Smooth muscle cell (in vitro differentiated cells): ENCODE data around the gene NSMF. TPM values are rescaled to one million over a fixed set of nuclear protein-coding genes. Genes with fewer than 3 reads are reported as not detected.

Experiments used
- DNase-seq: peaks from one replicate; lab custom pipeline; 2025; ENCODE audit not compliant: unreplicated experiment; lab: John Stamatoyannopoulos, UW
- H2AFZ ChIP-seq: fragments of 200-600 bp; sonication (generic); 2 replicates; pipeline ENCODE4 v1.6.0; 2016; ENCODE audit warnings: antibody characterized with exemption, low read depth, mild to moderate bottlenecking
- H3F3A ChIP-seq: fragments of 200-600 bp; sonication (generic); 2 replicates; pipeline ENCODE4 v1.6.0; 2017; ENCODE audit warnings: antibody characterized with exemption, low read depth
- H3K27ac ChIP-seq: fragments of 200-600 bp; sonication (generic); 2 replicates; pipeline ENCODE4 v1.5.1; 2016; ENCODE audit warnings: low read depth, mild to moderate bottlenecking
- H3K27me3 ChIP-seq: fragments of 200-600 bp; sonication (generic); 2 replicates; pipeline ENCODE4 v1.6.1; 2016; ENCODE audit warnings: low read depth, mild to moderate bottlenecking
- H3K36me3 ChIP-seq: fragments of 200-600 bp; sonication (generic); 2 replicates; pipeline ENCODE4 v1.5.1; 2016; ENCODE audit warnings: low read depth
- H3K4me1 ChIP-seq: fragments of 200-600 bp; sonication (generic); 2 replicates; pipeline ENCODE4 v1.5.1; 2016; ENCODE audit warnings: low read depth
- H3K4me2 ChIP-seq: fragments of 200-600 bp; sonication (generic); 2 replicates; pipeline ENCODE4 v1.6.0; 2016; ENCODE audit warnings: mild to moderate bottlenecking
- H3K4me3 ChIP-seq: fragments of 200-600 bp; sonication (generic); 2 replicates; pipeline ENCODE4 v1.5.1; 2016; ENCODE audit warnings: mild to moderate bottlenecking
- H3K79me2 ChIP-seq: fragments of 200-600 bp; sonication (generic); 2 replicates; pipeline ENCODE4 v1.6.0; 2016; ENCODE audit warnings: low read depth, mild to moderate bottlenecking
- H3K9ac ChIP-seq: fragments of 200-600 bp; sonication (generic); 2 replicates; pipeline ENCODE4 v1.6.0; 2016; ENCODE audit warnings: low read depth
- H3K9me3 ChIP-seq: fragments of 200-600 bp; sonication (generic); replicated peaks from 2 replicates; pipeline ENCODE4 v1.5.1; 2016; ENCODE audit warnings: low read depth
- H4K20me1 ChIP-seq: fragments of 200-600 bp; sonication (generic); 2 replicates; pipeline ENCODE4 v1.6.0; 2016; ENCODE audit warnings: low read depth
- WGBS: methylation state at CpG from one replicate; pipeline ENCODE4 v1.1.7; 2016; ENCODE audit warnings: low lambda C conversion rate; 5-methylcytosine and 5-hydroxymethylcytosine counted together
- polyA plus RNA-seq: library from polyadenylated mRNA; unstranded; fragments of >200 nt; fragmentation: Nextera tagmentation; extraction: Ambion mirVana; gene quantifications from 2 replicates; pipeline ENCODE4 v1.2.1, GENCODE V29; 2016
- total RNA-seq: library from RNA; depleted of rRNA; stranded (reverse); fragments of >200 nt; gene quantifications from 2 replicates; pipeline ENCODE4 v1.2.3, GENCODE V29; 2014
- TF ChIP-seq, protein P1 (sequence below): fragments of 200-600 bp; sonication (generic); IDR thresholded peaks from 2 replicates; pipeline ENCODE4 v1.5.1; 2017; ENCODE audit warnings: borderline replicate concordance, mild to moderate bottlenecking, antibody characterized with exemption; ENCODE audit not compliant: insufficient read depth, poor library complexity, severe bottlenecking

Gene NSMF
- total and polyA plus RNA-seq, 2 experiments from 2014 or later = 30.9 to 55.9 TPM

DNA sequence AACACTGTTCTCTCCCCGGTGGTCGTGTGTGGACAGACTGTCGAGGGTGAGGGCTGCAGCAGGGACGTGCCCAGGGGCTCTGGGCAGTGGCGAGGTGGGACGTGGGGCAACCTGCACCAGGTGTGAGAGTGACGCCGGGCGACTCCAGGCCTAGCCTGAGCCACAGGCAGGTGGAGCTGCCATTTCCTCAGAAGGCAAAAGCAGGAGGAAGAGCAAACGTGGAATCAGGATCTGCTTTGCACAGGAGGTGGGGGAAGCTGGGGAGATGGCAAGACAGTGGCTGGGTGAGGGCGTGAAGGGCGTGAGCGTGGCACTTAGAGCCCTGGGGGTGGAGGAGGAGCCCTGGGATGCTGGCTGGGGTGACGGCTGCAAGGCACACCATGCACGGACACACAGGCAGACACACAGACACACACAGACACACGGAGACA is 39.6 kb upstream of the NSMF start:
- 90% methylated on average over 16 of the region's 16 CpGs for WGBS

DNA sequence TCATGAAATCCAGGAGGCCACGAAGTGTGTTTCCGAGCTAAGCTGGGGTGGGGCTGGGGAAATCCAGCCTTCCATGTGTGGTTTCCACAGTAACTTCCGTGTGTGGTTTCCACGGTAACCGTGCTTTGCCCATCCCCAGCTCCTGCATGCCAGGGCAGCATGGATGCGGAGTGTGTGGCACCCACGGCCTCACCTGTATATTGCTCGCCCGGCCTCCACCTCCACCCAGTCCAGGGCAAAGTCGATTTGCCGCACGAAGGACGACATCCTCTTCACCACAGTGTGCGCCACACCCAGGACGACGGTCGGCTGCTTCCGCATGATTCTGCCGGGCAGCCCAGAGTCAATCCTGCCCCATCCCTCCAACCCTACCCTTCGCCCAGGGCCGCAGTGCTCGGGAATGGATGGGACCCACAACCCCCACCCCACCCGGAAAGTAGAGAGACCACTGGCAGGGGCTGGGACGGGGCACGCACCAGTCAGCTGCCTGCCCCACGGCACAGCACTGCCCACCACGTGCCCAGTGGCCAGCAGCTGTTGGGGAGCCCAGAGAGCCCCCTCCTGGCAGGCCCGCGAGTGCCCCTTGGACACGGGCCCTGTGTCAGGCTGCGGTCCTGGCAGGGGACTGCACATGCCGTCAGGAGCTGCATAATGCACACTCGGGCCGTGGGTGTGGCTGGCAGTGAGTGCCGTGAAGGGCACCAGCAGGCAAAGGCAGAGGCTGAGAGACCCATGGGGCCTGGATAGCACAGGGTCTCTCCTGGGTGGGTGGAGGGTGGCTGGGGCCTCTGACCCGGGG is 39.0 kb upstream of the NSMF start:
- Histone ChIP-seq H3K27me3 (no peaks in the 10 kb centered on the region), H3K9me3 (no peaks in the 10 kb centered on the region), H3K79me2 (no peaks in the 10 kb centered on the region), H3K4me2 (no peak overlapping the region), H3K4me3 (no peak overlapping the region), H3K36me3 (no peaks in the 10 kb centered on the region), H2AFZ (no peak overlapping the region), H3K9ac (no peak overlapping the region), H3K27ac (no peak overlapping the region), H4K20me1 (no peaks in the 10 kb centered on the region), H3K4me1 (no peaks in the 10 kb centered on the region), H3F3A (no peaks in the 10 kb centered on the region)
- DNase-seq = no peak
- TF ChIP-seq, protein P1, sequence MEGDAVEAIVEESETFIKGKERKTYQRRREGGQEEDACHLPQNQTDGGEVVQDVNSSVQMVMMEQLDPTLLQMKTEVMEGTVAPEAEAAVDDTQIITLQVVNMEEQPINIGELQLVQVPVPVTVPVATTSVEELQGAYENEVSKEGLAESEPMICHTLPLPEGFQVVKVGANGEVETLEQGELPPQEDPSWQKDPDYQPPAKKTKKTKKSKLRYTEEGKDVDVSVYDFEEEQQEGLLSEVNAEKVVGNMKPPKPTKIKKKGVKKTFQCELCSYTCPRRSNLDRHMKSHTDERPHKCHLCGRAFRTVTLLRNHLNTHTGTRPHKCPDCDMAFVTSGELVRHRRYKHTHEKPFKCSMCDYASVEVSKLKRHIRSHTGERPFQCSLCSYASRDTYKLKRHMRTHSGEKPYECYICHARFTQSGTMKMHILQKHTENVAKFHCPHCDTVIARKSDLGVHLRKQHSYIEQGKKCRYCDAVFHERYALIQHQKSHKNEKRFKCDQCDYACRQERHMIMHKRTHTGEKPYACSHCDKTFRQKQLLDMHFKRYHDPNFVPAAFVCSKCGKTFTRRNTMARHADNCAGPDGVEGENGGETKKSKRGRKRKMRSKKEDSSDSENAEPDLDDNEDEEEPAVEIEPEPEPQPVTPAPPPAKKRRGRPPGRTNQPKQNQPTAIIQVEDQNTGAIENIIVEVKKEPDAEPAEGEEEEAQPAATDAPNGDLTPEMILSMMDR = no peak
- 93% methylated on average over 36 of the region's 36 CpGs for WGBS

More for the DNA sequence above, 39.6 kb upstream of the NSMF start:
- Histone ChIP-seq H2AFZ (no peak overlapping the region), H3K36me3 (no peaks in the 10 kb centered on the region), H3F3A (no peaks in the 10 kb centered on the region), H3K27me3 (no peaks in the 10 kb centered on the region), H4K20me1 (no peaks in the 10 kb centered on the region), H3K9ac (no peak overlapping the region), H3K4me3 (no peak overlapping the region), H3K4me2 (no peak overlapping the region), H3K79me2 (no peaks in the 10 kb centered on the region), H3K27ac (no peak overlapping the region), H3K9me3 (no peaks in the 10 kb centered on the region), H3K4me1 (no peaks in the 10 kb centered on the region)
- TF ChIP-seq, protein P1 = no peak
- DNase-seq = no peak

DNA sequence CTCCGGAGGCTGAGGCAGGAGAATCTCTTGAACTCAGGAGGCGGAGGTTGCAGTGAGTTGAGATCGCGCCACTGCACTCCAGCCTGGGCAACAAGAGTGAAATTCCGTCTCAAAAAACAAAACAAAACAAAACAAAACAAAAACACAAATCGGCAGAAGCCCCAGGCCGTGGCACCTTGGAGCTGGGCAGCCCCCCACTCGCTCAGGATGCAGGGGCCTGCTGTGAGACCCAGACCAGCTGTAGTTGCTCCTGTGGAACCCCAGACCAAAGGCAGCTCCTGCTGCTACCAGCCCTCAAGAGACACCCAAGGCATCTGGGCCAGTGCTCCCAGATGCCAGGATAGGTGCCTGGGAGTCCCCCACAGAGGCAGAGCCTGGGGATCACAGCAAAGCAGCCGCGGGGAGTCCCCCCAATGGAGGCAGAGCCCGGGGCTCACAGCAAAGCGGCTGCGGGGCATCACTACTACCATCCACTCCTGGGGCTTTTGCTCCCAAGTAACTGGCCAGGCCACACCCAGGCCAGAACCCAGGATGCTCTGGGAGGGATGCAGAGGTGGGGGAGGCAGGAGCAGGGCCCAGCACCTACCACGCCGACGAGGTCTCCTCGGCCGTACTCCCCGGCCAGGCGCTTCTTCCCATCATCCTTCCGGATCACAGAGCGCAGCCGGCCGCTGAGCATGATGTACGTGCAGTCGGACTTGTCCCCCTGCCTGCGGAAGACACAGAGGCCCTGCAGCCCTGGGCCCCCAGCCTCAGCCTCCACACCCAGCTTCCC is 37.7 kb upstream of the NSMF start:
- H4K20me1 ChIP-seq = no peaks in the 10 kb centered on the region
- no peaks in the 10 kb centered on the region for H3K4me1 ChIP-seq
- no peak overlapping the region for H2AFZ ChIP-seq
- no peak overlapping the region for H3K27ac ChIP-seq
- H3K79me2 ChIP-seq = no peaks in the 10 kb centered on the region
- H3K27me3 ChIP-seq = no peaks in the 10 kb centered on the region
- TF ChIP-seq, protein P1 = no peak
- H3F3A ChIP-seq = no peaks in the 10 kb centered on the region
- WGBS = 95% methylated on average over 27 of the region's 27 CpGs
- no peak overlapping the region for H3K4me3 ChIP-seq
- H3K36me3 ChIP-seq = no peaks in the 10 kb centered on the region
- H3K9me3 ChIP-seq = no peaks in the 10 kb centered on the region
- DNase-seq = no peak
- no peak overlapping the region for H3K9ac ChIP-seq
- H3K4me2 ChIP-seq = no peak overlapping the region
